ENCODE results near the gene SCYL1.
A peak's percentile ranks its signal among the peaks of the same experiment; 100 is the strongest.

GRCh38 chr11:65478388-65479183 lies 46.3 kb upstream of the SCYL1 start:
- TF ChIP-seq EZH2 (IDR thresholded peaks at IDR 0.05; ENCODE audit: low read depth, unreplicated experiment), result no peak
- 0 out of 4 replicates have a peak, but pooled peaks of 1 of the 2 experiments have one; percentile 12 for TF ChIP-seq CTCF (conservative IDR thresholded peaks at IDR 0.05; ENCODE audit: low read depth in 2 of 2)
- TF ChIP-seq EZH2phosphoT487 (IDR thresholded peaks at IDR 0.05; ENCODE audit: unreplicated experiment), result no peak
